ENCODE measurements around the gene C16orf78. TPM values are rescaled to one million over a fixed set of nuclear protein-coding genes. Genes with fewer than 3 reads are reported as not detected.

The C16orf78 gene
- total and polyA plus RNA-seq, 2 of the 8 experiments (the other 6 are each of a cell fraction or from before 2014, with no cell fraction given) = not detected

DNA sequence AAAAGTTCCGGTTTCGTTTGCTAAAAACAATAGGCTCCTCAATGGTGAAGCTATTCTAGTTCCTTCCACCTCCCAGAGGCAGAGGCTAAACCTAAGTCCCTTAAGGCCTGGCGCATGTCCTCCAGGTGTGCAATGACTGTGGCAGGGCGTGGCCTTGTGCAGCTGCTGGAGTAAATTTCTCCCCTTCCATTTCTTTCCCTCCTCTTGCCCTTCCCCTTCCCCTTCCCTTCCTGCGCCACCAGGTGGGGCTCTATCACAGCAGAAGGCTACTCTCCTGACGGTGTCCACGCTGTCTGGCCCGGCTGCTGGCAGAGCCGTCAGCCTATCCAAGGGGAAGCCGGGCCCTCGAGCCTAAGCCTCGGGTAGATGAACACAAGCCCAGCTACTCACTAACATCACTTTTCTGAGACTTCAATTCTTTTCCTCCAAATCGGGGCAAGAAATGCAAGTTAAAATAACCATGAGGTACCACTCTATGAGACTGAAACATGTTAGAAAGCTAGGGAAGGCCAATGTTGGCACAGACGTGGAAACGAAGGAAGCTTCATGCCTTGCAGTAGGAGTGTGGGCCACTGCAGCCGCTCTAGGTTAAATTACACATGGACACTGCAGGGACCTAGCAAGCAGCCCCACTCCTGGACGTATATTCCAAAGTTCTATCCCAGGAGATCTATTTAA, 34.4 kb downstream of the C16orf78 start:
- H3K27ac ChIP-seq (ENCODE audit: low read depth, low read length) = no peak overlapping the region
- H2BK120ac ChIP-seq (replicated peaks; ENCODE audit: low read depth, low read length) = no peak overlapping the region
- H2BK12ac ChIP-seq (ENCODE audit: low read depth, low read length) = no peak overlapping the region
- H3K9me3 ChIP-seq (ENCODE audit: insufficient read depth in 2 of 2, low read depth in 1 of 2, low read length in 1 of 2) = peaks cover 0 to 4% of the 10 kb centered on the region in 2 experiments; a peak in 2 of 4 replicates
- peak; percentile 73 to 91 for DNase-seq (ENCODE audit: low read depth in 1 of 2, low spot score in 2 of 2)
- H2AK5ac ChIP-seq (ENCODE audit: low read depth, low read length) = no peak overlapping the region
- H3K23me2 ChIP-seq (ENCODE audit: low read depth, low read length) = no peaks in the 10 kb centered on the region; the same call in 1 of the 2 replicates
- ChIA-PET POLR2A (ENCODE audit: partially characterized antibody) (no interaction called here), CTCF (ENCODE audit: partially characterized antibody) (interaction anchor here (0.6 to 3.9 kb wide), 56 partner anchors 10 to 617 kb away, joined by 3 to 33 read pairs (median 4); partner anchors contain the start of gene CNEP1R1)
- H2BK15ac ChIP-seq (ENCODE audit: low read length) = 0 out of 2 replicates have a peak overlapping the region, but pooled peaks have one; percentile 50
- no peak overlapping the region for H3K4me3 ChIP-seq (ENCODE audit: extremely low read depth in 1 of 4, insufficient read depth in 2 of 4, low read depth in 3 of 4, low read length in 4 of 4)
- H2BK20ac ChIP-seq (ENCODE audit: low read length) = no peak overlapping the region
- H3K4ac ChIP-seq (replicated peaks; ENCODE audit: insufficient read length, low read depth, low read length) = no peak overlapping the region
- H3K23ac ChIP-seq (ENCODE audit: insufficient read length) = no peak overlapping the region
- H4K5ac ChIP-seq (ENCODE audit: insufficient read length, low read depth, low read length) = no peak overlapping the region
- WGBS, 2 experiments (ENCODE audit: extremely low coverage in 1 of 2, insufficient coverage in 1 of 2, insufficient read length in 1 of 2, insufficient replicate concordance in 2 of 2, low coverage in 1 of 2, low lambda C conversion rate in 2 of 2, missing lambda C conversion rate in 1 of 2) = 45% methylated on average over 17 of the region's 17 CpGs; no CpG with 5 or more reads in 1 of the 2 experiments
- H2AFZ ChIP-seq (ENCODE audit: low read length) = peak overlapping the region; percentile 95
- FAIRE-seq = peak; percentile 95
- no peaks in the 10 kb centered on the region for H3K36me3 ChIP-seq (ENCODE audit: control insufficient read depth in 2 of 4, insufficient read depth in 4 of 4, low read length in 3 of 4)
- no peaks in the 10 kb centered on the region for H3K79me1 ChIP-seq (ENCODE audit: low read depth, low read length)
- H3K4me2 ChIP-seq (ENCODE audit: insufficient read depth in 1 of 2, low read depth in 2 of 2, low read length in 2 of 2) = no peak overlapping the region
- H3K9ac ChIP-seq (replicated peaks in 1 of 4; ENCODE audit: extremely low read depth in 1 of 4, low read depth in 3 of 4, low read length in 3 of 4) = no peak overlapping the region
- H4K8ac ChIP-seq (ENCODE audit: extremely low read depth, insufficient read depth, low read length) = no peak overlapping the region
- H4K20me1 ChIP-seq (replicated peaks in 1 of 2; ENCODE audit: control insufficient read depth in 1 of 2, insufficient read depth in 2 of 2, low read length in 2 of 2) = peaks cover 0 to 2% of the 10 kb centered on the region in 2 experiments
- H2BK5ac ChIP-seq (ENCODE audit: low read depth, low read length) = no peak overlapping the region
- no peaks in the 10 kb centered on the region for H3K79me2 ChIP-seq (ENCODE audit: control insufficient read depth in 1 of 2, insufficient read depth in 2 of 2, low read length in 2 of 2)
- peaks cover 0 to 2% (median 0%) of the 10 kb centered on the region in 4 experiments; a peak in 1 of 7 replicates for H3K4me1 ChIP-seq (replicated peaks in 1 of 4; ENCODE audit: control insufficient read depth in 3 of 4, insufficient read depth in 4 of 4, low read length in 3 of 4)
- H3K14ac ChIP-seq (ENCODE audit: insufficient read length) = no peak overlapping the region
- H4K91ac ChIP-seq (replicated peaks; ENCODE audit: insufficient read length, low read length) = no peak overlapping the region
- no peaks in the 10 kb centered on the region; a peak in 1 of 7 replicates for H3K27me3 ChIP-seq (replicated peaks in 1 of 4; ENCODE audit: control insufficient read depth in 3 of 4, extremely low read depth in 1 of 4, insufficient read depth in 3 of 4, low read length in 3 of 4)
- H3K56ac ChIP-seq (replicated peaks; ENCODE audit: insufficient read length, low read depth, low read length) = no peak overlapping the region
- no peak overlapping the region for H3K18ac ChIP-seq (ENCODE audit: extremely low read depth, low read length)
- TF ChIP-seq RFX5 (IDR thresholded peaks at IDR 0.05; ENCODE audit: borderline replicate concordance, low read depth, low read length) (no peak), USF2 (IDR thresholded peaks at IDR 0.05; ENCODE audit: low read length) (no peak), SIRT6 (IDR thresholded peaks at IDR 0.05; ENCODE audit: low read length) (no peak), POU5F1 (IDR thresholded peaks at IDR 0.05; ENCODE audit: low read depth, low read length) (no peak), EZH2 (IDR thresholded peaks at IDR 0.05; ENCODE audit: low read depth, low read length, severe bottlenecking) (no peak), EGR1 (IDR thresholded peaks at IDR 0.05; ENCODE audit: borderline replicate concordance, low read depth, low read length) (no peak), HDAC2 (IDR thresholded peaks at IDR 0.05; ENCODE audit: borderline replicate concordance in 1 of 2, low read depth in 2 of 2, low read length in 2 of 2) (no peak), BACH1 (IDR thresholded peaks at IDR 0.05; ENCODE audit: low read length) (no peak), BRCA1 (IDR thresholded peaks at IDR 0.05; ENCODE audit: low read depth, low read length) (no peak)
- TF ChIP-seq, protein P1, sequence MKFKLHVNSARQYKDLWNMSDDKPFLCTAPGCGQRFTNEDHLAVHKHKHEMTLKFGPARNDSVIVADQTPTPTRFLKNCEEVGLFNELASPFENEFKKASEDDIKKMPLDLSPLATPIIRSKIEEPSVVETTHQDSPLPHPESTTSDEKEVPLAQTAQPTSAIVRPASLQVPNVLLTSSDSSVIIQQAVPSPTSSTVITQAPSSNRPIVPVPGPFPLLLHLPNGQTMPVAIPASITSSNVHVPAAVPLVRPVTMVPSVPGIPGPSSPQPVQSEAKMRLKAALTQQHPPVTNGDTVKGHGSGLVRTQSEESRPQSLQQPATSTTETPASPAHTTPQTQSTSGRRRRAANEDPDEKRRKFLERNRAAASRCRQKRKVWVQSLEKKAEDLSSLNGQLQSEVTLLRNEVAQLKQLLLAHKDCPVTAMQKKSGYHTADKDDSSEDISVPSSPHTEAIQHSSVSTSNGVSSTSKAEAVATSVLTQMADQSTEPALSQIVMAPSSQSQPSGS (IDR thresholded peaks at IDR 0.05; ENCODE audit: low read length) = no peak
